ENCODE results near the gene SARS2. TPM values are rescaled to one million over a fixed set of nuclear protein-coding genes. Genes with fewer than 3 reads are reported as not detected.
A peak's percentile ranks its signal among the peaks of the same experiment; 100 is the strongest.

The SARS2 gene
- total RNA-seq, 1 experiment from 2014 or later, result 74.7 TPM

GRCh38 chr19:38949580-38950367 lies 19.2 kb upstream of the SARS2 start (continued):
- TF ChIP-seq, protein P1, sequence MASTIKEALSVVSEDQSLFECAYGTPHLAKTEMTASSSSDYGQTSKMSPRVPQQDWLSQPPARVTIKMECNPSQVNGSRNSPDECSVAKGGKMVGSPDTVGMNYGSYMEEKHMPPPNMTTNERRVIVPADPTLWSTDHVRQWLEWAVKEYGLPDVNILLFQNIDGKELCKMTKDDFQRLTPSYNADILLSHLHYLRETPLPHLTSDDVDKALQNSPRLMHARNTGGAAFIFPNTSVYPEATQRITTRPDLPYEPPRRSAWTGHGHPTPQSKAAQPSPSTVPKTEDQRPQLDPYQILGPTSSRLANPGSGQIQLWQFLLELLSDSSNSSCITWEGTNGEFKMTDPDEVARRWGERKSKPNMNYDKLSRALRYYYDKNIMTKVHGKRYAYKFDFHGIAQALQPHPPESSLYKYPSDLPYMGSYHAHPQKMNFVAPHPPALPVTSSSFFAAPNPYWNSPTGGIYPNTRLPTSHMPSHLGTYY (CRISPR knock-in tag; IDR thresholded peaks at IDR 0.05), result no peak
- TF ChIP-seq GTF2I (CRISPR knock-in tag; conservative IDR thresholded peaks at IDR 0.05), result peak; percentile 90
- TF ChIP-seq ZNF423 (CRISPR knock-in tag; IDR thresholded peaks at IDR 0.05), result peak; percentile 94
- TF ChIP-seq SP1 (CRISPR knock-in tag; conservative IDR thresholded peaks at IDR 0.05), result peak; percentile 89
- TF ChIP-seq, protein P2, sequence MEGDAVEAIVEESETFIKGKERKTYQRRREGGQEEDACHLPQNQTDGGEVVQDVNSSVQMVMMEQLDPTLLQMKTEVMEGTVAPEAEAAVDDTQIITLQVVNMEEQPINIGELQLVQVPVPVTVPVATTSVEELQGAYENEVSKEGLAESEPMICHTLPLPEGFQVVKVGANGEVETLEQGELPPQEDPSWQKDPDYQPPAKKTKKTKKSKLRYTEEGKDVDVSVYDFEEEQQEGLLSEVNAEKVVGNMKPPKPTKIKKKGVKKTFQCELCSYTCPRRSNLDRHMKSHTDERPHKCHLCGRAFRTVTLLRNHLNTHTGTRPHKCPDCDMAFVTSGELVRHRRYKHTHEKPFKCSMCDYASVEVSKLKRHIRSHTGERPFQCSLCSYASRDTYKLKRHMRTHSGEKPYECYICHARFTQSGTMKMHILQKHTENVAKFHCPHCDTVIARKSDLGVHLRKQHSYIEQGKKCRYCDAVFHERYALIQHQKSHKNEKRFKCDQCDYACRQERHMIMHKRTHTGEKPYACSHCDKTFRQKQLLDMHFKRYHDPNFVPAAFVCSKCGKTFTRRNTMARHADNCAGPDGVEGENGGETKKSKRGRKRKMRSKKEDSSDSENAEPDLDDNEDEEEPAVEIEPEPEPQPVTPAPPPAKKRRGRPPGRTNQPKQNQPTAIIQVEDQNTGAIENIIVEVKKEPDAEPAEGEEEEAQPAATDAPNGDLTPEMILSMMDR (IDR thresholded peaks at IDR 0.05), result no peak
- TF ChIP-seq ZNF396 (CRISPR knock-in tag; IDR thresholded peaks at IDR 0.05; ENCODE audit: borderline replicate concordance), result no peak
- TF ChIP-seq PRRX2 (CRISPR knock-in tag; IDR thresholded peaks at IDR 0.05), result no peak
- peak; percentile 95 for TF ChIP-seq FOXP1 (CRISPR knock-in tag; IDR thresholded peaks at IDR 0.05; ENCODE audit: borderline replicate concordance)
- TF ChIP-seq ZNF138 (CRISPR knock-in tag; conservative IDR thresholded peaks at IDR 0.05), result 0 out of 2 replicates have a peak, but pooled peaks have one; percentile 15
- TF ChIP-seq, protein P3, sequence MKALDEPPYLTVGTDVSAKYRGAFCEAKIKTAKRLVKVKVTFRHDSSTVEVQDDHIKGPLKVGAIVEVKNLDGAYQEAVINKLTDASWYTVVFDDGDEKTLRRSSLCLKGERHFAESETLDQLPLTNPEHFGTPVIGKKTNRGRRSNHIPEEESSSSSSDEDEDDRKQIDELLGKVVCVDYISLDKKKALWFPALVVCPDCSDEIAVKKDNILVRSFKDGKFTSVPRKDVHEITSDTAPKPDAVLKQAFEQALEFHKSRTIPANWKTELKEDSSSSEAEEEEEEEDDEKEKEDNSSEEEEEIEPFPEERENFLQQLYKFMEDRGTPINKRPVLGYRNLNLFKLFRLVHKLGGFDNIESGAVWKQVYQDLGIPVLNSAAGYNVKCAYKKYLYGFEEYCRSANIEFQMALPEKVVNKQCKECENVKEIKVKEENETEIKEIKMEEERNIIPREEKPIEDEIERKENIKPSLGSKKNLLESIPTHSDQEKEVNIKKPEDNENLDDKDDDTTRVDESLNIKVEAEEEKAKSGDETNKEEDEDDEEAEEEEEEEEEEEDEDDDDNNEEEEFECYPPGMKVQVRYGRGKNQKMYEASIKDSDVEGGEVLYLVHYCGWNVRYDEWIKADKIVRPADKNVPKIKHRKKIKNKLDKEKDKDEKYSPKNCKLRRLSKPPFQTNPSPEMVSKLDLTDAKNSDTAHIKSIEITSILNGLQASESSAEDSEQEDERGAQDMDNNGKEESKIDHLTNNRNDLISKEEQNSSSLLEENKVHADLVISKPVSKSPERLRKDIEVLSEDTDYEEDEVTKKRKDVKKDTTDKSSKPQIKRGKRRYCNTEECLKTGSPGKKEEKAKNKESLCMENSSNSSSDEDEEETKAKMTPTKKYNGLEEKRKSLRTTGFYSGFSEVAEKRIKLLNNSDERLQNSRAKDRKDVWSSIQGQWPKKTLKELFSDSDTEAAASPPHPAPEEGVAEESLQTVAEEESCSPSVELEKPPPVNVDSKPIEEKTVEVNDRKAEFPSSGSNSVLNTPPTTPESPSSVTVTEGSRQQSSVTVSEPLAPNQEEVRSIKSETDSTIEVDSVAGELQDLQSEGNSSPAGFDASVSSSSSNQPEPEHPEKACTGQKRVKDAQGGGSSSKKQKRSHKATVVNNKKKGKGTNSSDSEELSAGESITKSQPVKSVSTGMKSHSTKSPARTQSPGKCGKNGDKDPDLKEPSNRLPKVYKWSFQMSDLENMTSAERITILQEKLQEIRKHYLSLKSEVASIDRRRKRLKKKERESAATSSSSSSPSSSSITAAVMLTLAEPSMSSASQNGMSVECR (CRISPR knock-in tag; IDR thresholded peaks at IDR 0.05; ENCODE audit: borderline replicate concordance), result peak; percentile 87; the same call in 1 of the 2 replicates
- TF ChIP-seq NR2C2 (CRISPR knock-in tag; IDR thresholded peaks at IDR 0.05), result no peak
- no peak for TF ChIP-seq MLX (CRISPR knock-in tag; IDR thresholded peaks at IDR 0.05)
- TF ChIP-seq, protein P4, sequence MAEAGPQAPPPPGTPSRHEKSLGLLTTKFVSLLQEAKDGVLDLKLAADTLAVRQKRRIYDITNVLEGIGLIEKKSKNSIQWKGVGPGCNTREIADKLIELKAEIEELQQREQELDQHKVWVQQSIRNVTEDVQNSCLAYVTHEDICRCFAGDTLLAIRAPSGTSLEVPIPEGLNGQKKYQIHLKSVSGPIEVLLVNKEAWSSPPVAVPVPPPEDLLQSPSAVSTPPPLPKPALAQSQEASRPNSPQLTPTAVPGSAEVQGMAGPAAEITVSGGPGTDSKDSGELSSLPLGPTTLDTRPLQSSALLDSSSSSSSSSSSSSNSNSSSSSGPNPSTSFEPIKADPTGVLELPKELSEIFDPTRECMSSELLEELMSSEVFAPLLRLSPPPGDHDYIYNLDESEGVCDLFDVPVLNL (CRISPR knock-in tag; IDR thresholded peaks at IDR 0.05; ENCODE audit: borderline replicate concordance, low read depth), result peak; percentile 62

- CTCF ChIA-PET, result interaction anchor here (2.4 kb wide), 1 partner anchor 15 kb away, joined by 11 read pairs; the partner anchor contains the start of genes MRPS12 and SARS2
- no peak for DNase-seq (ENCODE audit: low spot score)
- POLR2A ChIA-PET, result no interaction called here
- H3K27ac Mint-ChIP-seq, result no peak overlapping the region
- peaks cover 5% of the 10 kb centered on the region for H3K36me3 Mint-ChIP-seq
- H3K4me1 Mint-ChIP-seq, result peaks cover 5% of the 10 kb centered on the region
- no peak for TF ChIP-seq AFF4 (CRISPR knock-in tag; IDR thresholded peaks at IDR 0.05; ENCODE audit: borderline replicate concordance)
- TF ChIP-seq, protein P4 (CRISPR knock-in tag; IDR thresholded peaks at IDR 0.05; ENCODE audit: borderline replicate concordance, low read depth), result no peak
- H3K4me3 Mint-ChIP-seq, result no peak overlapping the region
- no peak for ATAC-seq
- peaks cover 4% of the 10 kb centered on the region; the same call in 1 of the 2 replicates for H3K9me3 Mint-ChIP-seq
- peaks cover 13% of the 10 kb centered on the region for H3K27me3 Mint-ChIP-seq (ENCODE audit: low read depth)
Measured at GRCh38 chr19:38946229-38947010, 15.9 kb upstream of the SARS2 start.

Measured in WTC11 (cell line).